Erythroblast (primary cell): ENCODE data around the gene SLC35B4.

Source experiments
- GATA1 ChIP-seq: IDR thresholded peaks from 2 replicates; pipeline ENCODE4 v1.6.1; 2011; ENCODE audit warnings: low read depth, mild to moderate bottlenecking, control low read depth, low read length, moderate library complexity
- POLR2A ChIP-seq: IDR thresholded peaks from 2 replicates; pipeline ENCODE4 v1.6.1; 2011; ENCODE audit warnings: mild to moderate bottlenecking, low read length

DNA sequence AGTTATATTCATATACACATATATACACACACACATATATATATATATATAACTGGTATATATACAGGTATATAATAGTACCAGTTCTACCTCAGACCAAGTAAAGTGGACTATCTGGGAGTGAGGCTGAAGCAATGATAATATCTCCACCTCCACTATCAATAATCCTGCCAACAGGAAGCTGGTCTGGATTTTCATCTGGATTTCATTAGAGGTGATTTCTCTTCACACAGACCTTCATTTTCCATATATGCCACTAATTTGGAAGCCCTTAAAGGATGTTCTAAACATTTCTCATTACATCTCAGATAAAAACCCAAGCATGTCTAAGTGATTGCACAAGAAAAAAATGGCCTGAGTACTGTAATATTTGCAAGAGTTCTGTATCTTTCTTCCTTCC, 1.7 kb upstream of the SLC35B4 start:
- TF ChIP-seq POLR2A (no peak), GATA1 (no peak)
